Duodenal mucosa (tissue), 2 donors: ENCODE data around the gene GUCY1B1.

Experiments
- H3K27ac ChIP-seq: one replicate; pipeline ENCODE4 v1.7.0; 2013; ENCODE audit warnings: low read depth, low read length
- H3K27me3 ChIP-seq, 2 donors: one replicate each; pipeline ENCODE4 v1.7.0; 2013; ENCODE audit warnings: low read length in 2 of 2, control low read depth in 1 of 2; ENCODE audit not compliant: insufficient read depth in 2 of 2, control insufficient read depth in 1 of 2
- H3K36me3 ChIP-seq, 2 donors: one replicate each; pipeline ENCODE4 v1.7.0; 2013; ENCODE audit warnings: low read length in 2 of 2, control low read depth in 1 of 2; ENCODE audit not compliant: insufficient read depth in 2 of 2, control insufficient read depth in 1 of 2
- H3K4me1 ChIP-seq, 2 donors: one replicate each; pipeline ENCODE4 v1.7.0; 2013; ENCODE audit warnings: low read length in 2 of 2, control low read depth in 1 of 2; ENCODE audit not compliant: insufficient read depth in 2 of 2, control insufficient read depth in 1 of 2
- H3K4me3 ChIP-seq, 2 donors: one replicate each; pipeline ENCODE4 v1.7.0; 2013; ENCODE audit warnings: low read length in 2 of 2, low read depth in 1 of 2
- H3K9ac ChIP-seq, 2 donors: one replicate each; pipeline ENCODE4 v1.7.0; 2013; ENCODE audit warnings: low read length in 2 of 2, low read depth in 1 of 2
- H3K9me3 ChIP-seq, 2 donors: one replicate each; pipeline ENCODE4 v1.7.0; 2013; ENCODE audit warnings: low read length in 2 of 2, control low read depth in 1 of 2; ENCODE audit not compliant: control insufficient read depth in 1 of 2

GUCY1B1 gene

GRCh38 chr4:155774033-155774432 lies 15.2 kb downstream of the GUCY1B1 start:
- Histone ChIP-seq H3K27ac (no peak overlapping the region), H3K27me3 (no peaks in the 10 kb centered on the region), H3K9me3 (no peaks in the 10 kb centered on the region), H3K36me3 (no peaks in the 10 kb centered on the region), H3K4me1 (peaks cover 0 to 3% of the 10 kb centered on the region in 2 donors), H3K4me3 (no peak overlapping the region), H3K9ac (no peak overlapping the region)

DNA sequence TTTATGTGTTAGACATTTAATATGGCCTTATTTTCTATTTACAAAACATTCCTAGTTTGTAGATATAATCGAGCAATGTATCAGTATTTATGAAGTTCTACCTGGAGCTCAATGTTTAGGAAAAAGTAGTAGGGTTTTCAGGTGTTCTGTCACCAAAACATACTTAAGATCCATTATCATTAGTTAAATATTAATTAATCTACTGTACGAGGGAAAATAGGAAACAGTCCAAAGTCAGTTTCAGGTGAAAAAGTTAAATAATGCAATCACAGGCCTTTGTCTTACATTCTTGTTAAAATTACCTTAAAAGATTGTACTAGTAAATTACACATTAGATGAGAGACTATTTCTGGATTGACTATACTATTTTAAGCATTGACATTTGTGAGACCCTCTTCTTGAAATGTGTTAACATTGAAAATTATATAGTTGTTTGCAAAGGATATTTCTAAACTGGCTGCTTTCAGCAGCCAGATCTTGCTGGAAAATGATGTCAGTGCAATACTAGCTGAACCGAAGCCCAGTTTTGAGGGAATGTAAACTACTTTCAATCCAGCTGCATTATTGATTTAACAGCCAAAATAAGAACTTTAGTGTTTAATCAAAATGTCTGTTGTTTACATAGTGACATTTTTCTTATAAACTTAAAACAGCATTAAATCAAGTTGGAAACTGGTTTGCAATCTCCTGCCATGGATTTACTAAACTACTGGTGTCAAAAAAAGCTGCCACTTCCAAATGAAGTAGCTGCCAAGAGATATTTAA lies 19.3 kb downstream of the GUCY1B1 start:
- Histone ChIP-seq H3K4me3 (no peak overlapping the region), H3K27me3 (no peaks in the 10 kb centered on the region), H3K9ac (no peak overlapping the region), H3K4me1 (no peaks in the 10 kb centered on the region), H3K36me3 (no peaks in the 10 kb centered on the region), H3K9me3 (no peaks in the 10 kb centered on the region), H3K27ac (no peak overlapping the region)

- H3K27ac ChIP-seq: no peak overlapping the region
- no peaks in the 10 kb centered on the region for H3K4me1 ChIP-seq
Measured at GRCh38 chr4:155780775-155781174, 22.0 kb downstream of the GUCY1B1 start.

DNA sequence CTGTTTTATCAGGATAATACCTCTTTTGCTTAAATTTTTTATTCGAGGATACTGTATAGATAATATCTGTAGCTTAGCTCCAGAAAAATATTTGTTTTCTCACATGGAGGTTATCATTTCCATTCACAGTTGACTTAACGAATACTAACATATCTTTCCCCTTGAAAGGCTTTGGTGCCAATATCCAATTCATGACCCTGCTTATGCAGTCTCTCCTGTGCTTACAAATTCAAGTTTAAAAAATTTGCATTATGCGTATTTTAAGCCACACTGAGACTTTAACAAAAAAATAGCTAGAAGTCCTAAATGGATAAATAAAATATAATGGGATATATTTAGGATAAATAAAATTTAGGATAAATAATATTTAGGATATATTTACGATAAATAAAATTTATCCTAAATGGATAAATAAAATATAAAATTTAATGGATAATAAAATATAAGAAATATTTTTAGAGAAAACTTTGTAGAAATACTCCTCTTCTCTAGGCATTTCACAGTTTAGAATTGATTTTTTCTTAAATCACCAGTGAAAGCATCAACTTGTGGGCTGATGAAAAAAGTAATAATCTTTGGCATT lies 22.5 kb downstream of the GUCY1B1 start:
- Histone ChIP-seq H3K4me1 (no peaks in the 10 kb centered on the region), H3K4me3 (no peak overlapping the region), H3K36me3 (no peaks in the 10 kb centered on the region)

More at GRCh38 chr4:155780775-155781174, 22.0 kb downstream of the GUCY1B1 start:
- H3K36me3 ChIP-seq: no peaks in the 10 kb centered on the region
- H3K4me3 ChIP-seq: no peak overlapping the region
- no peaks in the 10 kb centered on the region for H3K9me3 ChIP-seq
- no peaks in the 10 kb centered on the region for H3K27me3 ChIP-seq
- H3K9ac ChIP-seq: no peak overlapping the region

DNA sequence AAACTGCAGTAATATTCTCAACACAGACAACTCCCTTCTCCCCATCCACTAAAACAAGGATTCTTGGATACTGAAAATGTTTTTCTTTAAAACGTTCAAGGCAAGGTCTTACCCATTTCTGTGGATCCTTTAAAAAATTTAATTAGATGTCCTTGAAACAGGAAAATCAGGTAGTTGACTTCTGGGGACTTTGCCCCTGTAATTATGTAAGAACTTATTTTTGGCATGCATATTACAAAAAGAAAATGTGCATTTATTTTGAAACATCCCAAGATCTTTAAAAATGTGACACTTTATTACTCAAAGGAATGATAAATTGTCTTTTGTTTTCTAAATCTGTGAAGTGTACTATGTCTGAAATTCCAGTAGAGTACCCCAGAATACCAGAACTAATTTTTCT lies 25.8 kb downstream of the GUCY1B1 start:
- H3K27me3 ChIP-seq: no peaks in the 10 kb centered on the region
- H3K27ac ChIP-seq: no peak overlapping the region
- H3K36me3 ChIP-seq: no peaks in the 10 kb centered on the region
- no peaks in the 10 kb centered on the region for H3K4me1 ChIP-seq
- no peak overlapping the region for H3K4me3 ChIP-seq
- no peaks in the 10 kb centered on the region for H3K9me3 ChIP-seq
- H3K9ac ChIP-seq: no peak overlapping the region

More for the DNA sequence above, 22.5 kb downstream of the GUCY1B1 start:
- Histone ChIP-seq H3K27ac (no peak overlapping the region), H3K27me3 (no peaks in the 10 kb centered on the region), H3K9ac (no peak overlapping the region), H3K9me3 (no peaks in the 10 kb centered on the region)

GRCh38 chr4:155785828-155786227 lies 27.0 kb downstream of the GUCY1B1 start:
- Histone ChIP-seq H3K4me3 (no peak overlapping the region), H3K27me3 (no peaks in the 10 kb centered on the region), H3K9ac (no peak overlapping the region), H3K36me3 (no peaks in the 10 kb centered on the region), H3K9me3 (no peaks in the 10 kb centered on the region), H3K4me1 (no peaks in the 10 kb centered on the region), H3K27ac (no peak overlapping the region)

DNA sequence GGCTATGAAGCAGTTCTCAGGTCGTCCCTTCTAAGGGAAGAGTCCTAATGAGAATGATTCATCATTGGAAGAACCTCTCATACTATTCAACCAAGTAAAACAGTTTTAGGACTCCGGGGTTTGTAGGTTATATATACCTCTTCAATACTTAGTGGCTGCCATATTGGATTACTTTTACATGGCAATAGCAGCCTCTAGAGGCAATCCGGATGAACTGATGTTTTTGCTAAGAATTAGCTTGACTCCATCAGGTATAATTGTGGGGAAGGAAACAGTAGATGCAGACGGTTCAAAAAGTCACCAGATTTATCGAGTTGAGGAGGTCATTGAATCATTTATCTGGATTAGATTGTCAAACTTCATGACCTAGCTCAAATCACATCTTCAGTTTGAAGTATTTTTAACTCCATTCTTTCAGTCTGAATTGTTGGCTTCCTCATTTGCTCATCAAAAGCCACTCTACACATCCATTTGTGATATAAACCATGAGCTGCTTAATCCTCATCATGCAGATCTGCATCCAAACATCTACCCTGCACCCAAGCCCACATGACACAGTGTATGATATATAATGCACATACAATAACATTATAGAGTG lies 28.4 kb downstream of the GUCY1B1 start:
- no peaks in the 10 kb centered on the region for H3K27me3 ChIP-seq
- H3K36me3 ChIP-seq: no peaks in the 10 kb centered on the region
- H3K4me1 ChIP-seq: no peaks in the 10 kb centered on the region
- no peak overlapping the region for H3K4me3 ChIP-seq
- H3K27ac ChIP-seq: no peak overlapping the region
- no peak overlapping the region for H3K9ac ChIP-seq
- H3K9me3 ChIP-seq: no peaks in the 10 kb centered on the region

GRCh38 chr4:155789391-155789790 lies 30.6 kb downstream of the GUCY1B1 start:
- no peak overlapping the region for H3K9ac ChIP-seq
- H3K27ac ChIP-seq: no peak overlapping the region
- no peaks in the 10 kb centered on the region for H3K36me3 ChIP-seq
- no peaks in the 10 kb centered on the region for H3K4me1 ChIP-seq
- H3K9me3 ChIP-seq: no peaks in the 10 kb centered on the region
- no peak overlapping the region for H3K4me3 ChIP-seq
- no peaks in the 10 kb centered on the region for H3K27me3 ChIP-seq

- no peaks in the 10 kb centered on the region for H3K4me1 ChIP-seq
- H3K36me3 ChIP-seq: no peaks in the 10 kb centered on the region
- H3K27ac ChIP-seq: no peak overlapping the region
- H3K9me3 ChIP-seq: no peaks in the 10 kb centered on the region
- no peak overlapping the region for H3K9ac ChIP-seq
- no peaks in the 10 kb centered on the region for H3K27me3 ChIP-seq
- no peak overlapping the region for H3K4me3 ChIP-seq
Measured at GRCh38 chr4:155789982-155790381, 31.2 kb downstream of the GUCY1B1 start.

- H3K36me3 ChIP-seq: no peaks in the 10 kb centered on the region
- H3K4me1 ChIP-seq: no peaks in the 10 kb centered on the region
- no peak overlapping the region for H3K4me3 ChIP-seq
- H3K9me3 ChIP-seq: no peaks in the 10 kb centered on the region
- no peak overlapping the region for H3K27ac ChIP-seq
- no peak overlapping the region for H3K9ac ChIP-seq
- no peaks in the 10 kb centered on the region for H3K27me3 ChIP-seq
Measured at GRCh38 chr4:155794589-155795236, 35.9 kb downstream of the GUCY1B1 start.
